NCI-H2107 treated with DMSO at 0.1 percent for 48 hours (cell line): Measurements from ENCODE around the gene SCUBE2.
"Not testable (repeated sequence)": the region's sequence is repeated elsewhere in the genome, so short reads cannot be mapped to it uniquely, and the experiment has no call there.

ENCODE experiments used
- DNase-seq: peaks from one replicate; lab custom pipeline; 2025; ENCODE audit not compliant: unreplicated experiment; lab: John Stamatoyannopoulos, UW

The SCUBE2 gene

DNA sequence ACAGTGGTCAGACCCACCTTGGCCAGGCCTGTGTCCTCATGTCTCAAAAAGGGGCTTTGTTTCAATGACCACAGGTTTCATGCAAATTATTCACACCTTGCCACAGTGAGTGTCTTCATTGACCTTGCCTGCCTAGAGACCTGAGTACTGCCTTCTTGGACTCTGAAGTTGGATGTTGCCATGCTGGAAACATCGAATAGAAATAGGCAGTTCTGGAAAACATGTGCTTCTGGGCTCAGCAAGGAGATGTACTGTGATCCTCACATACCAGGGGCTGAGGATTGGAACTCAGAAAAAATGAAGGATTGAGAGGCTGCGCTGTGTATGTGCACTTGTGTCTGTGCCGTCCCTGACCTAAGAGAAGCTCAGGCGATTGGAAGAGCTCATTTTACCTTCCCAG is 78.0 kb downstream of the SCUBE2 start:
- no peak for DNase-seq

DNA sequence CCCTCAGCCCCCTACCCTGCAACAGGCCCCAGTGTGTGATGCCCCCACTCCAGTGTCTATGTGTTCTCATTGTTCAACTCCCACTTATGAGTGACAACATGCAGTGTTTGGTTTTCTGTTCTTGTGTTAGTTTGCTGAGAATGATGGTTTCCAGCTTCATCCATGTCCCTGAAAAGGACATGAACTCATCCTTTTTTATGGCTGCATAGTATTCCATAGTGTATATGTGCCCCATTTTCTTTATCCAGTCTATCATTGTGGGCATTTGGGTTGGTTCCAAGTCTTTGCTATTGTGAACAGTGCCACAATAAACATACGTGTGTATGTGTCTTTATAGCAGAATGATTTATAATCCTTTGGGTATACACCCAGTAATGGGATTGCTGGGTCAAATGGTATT is 81.9 kb downstream of the SCUBE2 start:
- DNase-seq: not testable (repeated sequence)

DNA sequence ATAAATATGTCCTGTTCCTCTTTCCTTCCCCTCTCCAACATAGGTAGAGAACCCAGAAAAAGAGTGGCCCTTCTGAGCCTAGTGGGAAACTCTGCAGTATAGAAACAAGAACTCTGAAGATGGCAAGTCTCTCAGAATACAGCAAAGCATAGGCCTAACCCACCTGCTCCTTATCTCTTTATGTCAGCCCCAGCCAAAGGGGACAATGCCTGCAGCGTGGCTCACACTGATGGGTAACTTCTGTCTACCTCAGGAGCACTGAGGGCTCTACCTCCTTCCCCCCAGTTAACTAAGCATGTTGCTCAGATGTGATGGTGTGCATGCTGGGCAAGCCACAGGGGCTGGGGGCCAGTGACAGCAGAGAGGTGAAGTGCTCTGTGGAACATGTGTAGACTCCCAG is 82.7 kb downstream of the SCUBE2 start:
- no peak for DNase-seq

DNA sequence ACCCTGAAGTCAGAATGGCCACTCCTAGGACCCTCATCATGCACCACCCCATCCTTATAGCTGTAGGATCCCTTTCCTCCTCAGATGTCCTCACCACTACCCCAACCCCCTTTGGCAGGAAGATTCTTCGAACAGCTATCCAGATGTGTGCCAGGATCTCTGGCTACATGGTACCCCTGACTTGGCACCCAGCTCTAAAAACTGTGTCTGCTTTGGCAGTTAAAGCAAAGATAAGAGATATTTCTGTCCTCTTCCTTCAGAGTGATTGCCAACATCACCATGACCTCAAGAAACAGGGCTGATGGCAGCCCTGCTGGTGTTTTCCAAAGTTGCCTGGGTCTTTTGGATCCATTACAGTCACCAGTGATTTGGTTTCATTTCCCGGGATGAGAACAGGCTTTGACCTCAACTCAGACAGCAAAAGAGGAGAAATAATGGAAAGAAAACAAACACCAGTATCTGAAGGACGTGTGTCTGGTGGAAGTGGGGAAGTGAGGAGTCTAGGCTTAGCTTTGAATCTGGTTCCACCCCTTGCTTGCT is 83.3 kb downstream of the SCUBE2 start:
- DNase-seq: no peak

DNA sequence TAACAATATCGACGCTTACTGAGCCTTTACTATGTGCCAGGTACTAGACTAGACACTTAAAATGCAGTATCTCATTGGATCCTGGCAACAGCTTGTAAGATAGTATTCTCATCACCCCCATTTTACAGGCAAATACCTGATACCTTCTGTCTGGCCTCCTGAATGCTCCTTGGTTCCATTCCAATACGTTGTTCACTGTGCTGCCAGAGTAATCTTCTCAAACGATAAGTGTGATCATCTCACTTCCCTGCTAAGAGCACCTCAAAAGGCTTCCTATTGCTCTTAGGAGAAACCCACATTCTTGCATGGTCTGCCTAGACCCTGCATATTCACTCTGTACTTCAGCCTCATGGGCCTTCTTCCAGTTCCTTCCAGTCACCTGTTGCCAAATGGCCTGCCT is 86.3 kb downstream of the SCUBE2 start:
- DNase-seq: no peak

DNA sequence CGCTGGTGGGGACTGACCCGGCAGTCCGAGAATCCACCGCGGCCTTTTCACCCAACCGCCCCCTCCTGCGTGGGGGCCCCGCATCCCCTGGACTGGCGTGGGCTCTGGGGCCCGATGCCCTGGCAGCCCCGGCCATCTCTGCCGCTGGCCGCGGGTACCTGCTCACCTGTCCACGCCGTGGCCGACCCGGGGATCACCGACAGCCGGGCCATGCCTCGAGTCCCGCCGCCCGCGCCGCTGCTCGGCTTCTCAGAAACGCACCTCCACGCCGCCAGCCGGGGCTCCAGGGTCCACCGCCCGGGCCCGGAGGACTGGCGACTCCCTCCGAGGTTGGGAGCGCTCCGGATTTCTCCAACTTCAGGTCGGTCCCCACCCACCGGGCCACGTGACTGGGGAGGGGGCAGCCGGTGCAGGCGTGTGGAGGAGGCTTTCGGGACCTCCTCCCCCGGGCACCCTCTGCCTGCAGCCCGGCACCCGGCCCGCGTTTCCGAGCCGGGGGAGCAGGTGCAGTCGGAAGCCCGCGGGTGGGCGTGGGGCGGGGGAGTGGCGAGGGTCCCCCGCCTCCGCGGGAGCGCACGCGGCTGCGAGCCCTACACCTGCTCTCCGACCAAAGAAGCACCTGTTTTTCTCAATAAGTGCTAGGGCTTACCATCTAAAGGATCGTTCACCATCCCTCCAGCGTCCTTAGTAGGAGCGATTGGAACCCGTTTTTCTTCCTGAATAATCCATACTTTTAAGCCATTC is 87.0 kb downstream of the SCUBE2 start:
- no peak for DNase-seq

DNA sequence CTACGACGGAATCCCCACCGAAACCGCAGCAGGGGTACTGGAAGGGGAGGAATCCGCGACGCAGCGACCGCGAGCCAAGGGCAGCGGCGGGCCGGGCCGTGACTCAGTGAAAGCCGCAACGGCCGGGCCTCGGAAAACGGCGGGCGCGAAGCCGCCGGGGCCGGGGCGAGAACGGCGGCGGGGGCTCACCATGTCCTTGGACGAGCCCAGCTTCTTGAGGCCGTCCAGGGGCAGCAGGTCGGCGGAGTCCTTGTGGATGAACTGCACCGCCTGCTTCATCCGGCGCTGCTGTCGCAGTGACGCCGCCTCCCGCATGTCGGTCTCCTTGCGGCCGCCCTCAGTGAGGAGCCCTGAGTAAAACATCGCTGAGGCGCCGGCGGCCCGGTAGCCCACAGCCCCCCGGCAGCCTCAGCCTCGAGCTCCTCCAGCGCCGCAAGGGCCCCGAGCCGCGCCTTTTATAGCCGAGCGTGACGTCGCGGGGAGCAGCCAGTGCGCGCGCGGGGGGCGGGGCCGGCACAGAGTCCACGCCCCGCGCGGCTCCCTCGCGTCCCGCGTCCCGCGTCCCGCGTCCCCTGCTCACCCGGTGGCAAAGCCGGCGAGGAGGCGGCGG is 87.7 kb downstream of the SCUBE2 start, which contains the start of gene NRIP3:
TSS of gene NRIP3 (minus strand) at position 429 of the 610 bp plus-strand sequence. CDS start at position 363, 66 bp downstream.
- no peak for DNase-seq

DNA sequence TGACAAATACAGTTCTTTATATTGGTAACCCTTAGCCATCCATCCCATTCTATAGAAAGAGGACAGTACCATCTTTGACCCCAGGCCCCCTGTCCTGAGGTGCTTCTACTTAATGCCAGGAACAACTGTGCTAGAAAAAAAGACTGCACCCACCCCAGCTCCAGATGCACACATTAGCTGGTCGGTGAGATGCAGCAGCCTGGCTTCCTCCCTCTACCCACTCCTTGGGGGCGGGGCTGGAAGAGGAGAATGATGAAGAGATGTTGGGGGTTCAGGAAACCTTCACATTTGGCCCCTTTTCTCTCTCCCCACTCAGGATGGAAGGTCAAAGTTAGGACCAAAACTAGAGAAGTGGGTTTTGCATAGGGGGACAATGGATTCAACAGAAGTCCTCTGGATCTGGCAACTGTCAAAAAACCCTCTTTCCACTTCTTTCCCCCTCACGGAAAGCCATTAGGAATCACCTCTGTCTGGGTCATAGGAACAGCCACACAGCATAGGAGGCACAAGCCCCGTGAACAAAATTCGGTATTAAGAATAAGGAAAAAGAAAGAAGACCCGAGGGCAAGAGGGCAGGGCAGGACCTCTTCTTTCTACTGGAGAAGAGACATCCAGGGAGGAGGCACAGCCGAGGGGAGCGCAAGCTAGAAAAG is 88.4 kb downstream of the SCUBE2 start:
- DNase-seq: no peak

DNA sequence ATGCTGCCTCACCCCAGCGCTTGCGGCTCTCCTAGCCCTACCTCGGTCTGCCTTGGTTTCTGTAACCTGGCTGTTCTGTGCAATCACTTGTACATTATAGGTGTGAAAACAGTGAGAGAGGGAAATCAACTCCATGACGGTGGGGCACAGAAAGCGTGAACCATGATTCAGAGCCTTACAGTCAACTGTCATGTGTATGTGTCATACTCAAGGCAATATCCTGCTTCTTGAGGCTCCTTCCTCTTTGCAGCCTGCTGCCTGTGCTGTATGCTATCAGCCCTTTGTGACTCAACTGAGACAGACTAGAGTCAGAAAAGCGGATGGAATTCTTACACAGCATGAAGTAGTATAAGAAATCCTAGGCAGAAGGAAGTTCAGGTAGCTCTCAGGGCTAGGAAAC is 89.7 kb downstream of the SCUBE2 start:
- no peak for DNase-seq

DNA sequence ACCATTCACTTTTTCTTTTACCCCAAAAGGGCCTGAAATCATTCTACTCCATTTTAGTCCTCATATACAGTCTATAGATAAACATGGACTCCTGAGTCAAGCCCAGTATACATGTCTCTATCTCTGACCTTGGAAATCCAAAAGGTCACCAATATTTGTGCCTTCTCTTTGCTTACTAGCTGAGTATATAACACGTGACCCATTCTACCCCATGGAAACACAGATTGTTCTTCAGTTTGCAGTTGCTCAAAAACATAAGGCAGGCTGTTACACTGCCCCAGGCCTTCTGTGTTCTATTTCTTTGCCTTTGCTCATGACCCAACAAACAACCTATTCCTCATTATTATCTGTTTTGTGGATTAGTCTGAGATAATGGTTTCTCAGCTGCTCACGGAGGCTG is 93.4 kb downstream of the SCUBE2 start:
- no peak for DNase-seq

DNA sequence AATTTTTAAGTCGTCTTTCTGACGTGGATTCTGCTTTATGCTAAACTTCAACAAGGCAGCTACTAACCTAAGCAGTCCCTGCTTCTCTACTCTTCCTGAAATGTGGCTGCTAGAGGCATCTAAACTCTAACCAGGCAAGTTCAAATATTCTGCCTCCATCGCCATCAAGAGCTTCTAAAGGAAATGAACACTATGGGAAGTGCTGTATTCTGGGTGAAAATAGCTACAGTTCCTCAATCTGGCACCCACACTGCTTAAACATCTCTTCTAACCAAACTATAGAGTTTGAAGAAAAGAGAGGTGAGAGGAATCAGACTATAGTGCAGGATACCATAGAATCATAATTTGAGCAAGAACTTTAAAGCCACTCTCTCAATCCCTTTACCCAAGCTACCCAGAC is 93.9 kb downstream of the SCUBE2 start:
- no peak for DNase-seq

DNA sequence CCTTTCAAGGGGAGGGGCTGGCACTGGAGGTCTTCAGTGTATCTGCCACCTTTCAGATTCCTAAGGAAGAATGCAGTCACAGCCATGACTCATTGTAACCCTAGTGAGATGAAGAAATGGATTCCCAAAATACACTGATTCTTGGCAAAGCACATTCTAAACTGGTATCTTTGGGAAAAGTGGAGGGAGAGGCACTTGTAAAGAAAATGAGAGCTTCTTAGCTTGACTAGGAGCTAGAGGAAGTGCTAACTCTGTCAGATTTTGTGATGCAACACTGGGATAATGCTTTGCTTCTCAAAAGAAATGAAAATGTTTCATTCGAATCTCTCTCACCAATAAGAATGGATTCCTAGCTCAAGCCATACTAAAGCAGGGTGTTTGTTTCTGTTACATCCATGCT is 101.9 kb downstream of the SCUBE2 start:
- no peak for DNase-seq

DNA sequence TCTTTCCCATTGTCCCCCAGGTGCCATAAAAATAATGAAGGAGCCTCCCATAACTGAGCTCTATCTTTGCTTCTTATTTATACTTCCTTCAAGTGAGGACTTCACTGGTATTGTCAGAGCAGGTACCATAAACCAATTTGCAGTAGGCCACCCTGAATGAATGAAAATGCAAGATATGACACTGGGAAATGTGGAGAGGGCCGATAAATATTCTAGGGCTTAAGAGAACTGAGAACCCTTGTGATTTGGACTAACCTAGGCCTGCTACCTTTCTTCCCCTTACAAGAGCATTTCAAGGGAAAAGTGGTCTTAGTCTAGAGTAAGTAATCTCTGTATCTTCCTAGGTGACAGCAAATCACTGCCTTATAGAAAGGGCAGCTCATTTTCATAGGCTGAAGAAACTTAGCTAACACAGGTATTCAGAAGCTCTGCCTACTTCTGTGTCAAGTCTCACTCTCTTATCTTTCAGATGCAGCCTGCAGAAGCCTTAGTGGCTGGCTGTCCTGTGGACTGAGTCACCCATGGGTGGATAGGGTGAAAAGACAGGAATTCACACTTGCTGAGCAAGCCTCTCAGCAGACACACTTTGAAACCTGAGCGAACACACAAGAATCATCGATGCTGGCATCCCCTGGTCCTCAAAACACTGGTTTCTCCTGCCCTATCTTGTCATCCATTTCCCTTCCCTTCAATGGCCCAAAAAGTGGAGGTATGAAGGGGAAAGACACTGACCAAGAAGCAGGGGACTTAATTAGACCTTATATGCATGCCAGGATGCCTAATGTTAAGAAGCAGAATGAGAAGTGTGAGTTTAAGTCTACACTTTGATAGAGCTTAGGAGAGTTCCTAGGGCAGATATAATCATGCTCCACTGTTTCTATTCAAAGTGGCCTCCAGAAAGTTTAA is 102.8 kb downstream of the SCUBE2 start:
- DNase-seq: no peak

DNA sequence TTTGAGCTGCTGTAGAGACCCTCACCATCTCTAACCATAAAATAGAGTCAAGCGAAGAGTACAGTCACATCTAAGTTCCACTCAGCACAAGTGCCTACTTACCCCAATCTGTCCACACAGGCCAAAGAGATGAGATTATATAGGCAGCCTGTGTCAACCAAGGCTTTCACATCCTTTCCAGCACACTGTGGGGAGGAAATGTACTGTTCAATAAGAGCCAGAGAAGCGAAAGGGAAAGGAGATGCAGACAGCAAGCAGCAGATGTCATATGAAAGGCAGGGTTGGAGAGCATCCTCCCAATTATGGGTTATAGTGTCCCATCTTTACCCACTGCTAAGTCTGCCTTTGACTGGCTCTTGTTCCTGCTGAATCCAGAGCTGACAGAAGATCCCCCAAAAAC is 104.0 kb downstream of the SCUBE2 start:
- DNase-seq: no peak

DNA sequence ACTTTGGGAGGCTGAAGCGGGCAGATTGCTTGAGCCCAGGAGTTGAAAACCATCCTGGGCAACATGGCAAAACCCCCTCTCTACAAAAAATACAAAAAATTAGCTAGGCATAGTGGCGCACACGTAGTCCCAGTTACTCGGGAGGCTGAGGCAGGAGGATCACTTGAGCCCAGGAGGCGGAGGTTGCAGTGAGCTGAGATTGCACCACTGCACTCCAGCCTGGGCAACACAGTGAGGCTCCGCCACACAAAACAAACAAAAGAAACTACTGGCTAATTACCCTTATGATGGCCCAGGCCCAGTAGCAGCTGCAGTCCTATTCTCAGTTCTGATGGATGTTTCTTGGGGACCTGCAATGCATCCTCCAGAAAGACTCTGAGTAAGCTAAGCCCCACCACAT is 104.6 kb downstream of the SCUBE2 start:
- not testable (repeated sequence) for DNase-seq

DNA sequence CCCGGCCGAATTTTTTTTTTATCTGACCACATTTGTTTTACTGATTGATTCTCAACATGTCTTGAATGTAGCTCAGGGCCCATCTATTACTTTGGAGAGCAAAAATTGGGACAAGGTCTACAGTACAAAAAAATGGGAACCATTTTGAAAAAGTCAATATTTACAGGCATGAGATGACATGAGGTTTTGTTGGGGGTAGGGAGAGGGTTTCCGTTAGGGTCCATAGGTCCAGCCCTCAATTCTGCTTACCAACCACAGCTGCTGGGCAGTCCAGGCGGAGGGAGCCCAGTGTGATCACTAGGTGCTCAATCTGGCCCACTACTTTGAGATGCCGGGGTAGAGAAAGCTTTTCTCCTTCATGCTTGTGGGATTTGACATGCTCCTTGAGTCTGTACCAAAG is 105.9 kb downstream of the SCUBE2 start:
- no peak for DNase-seq

DNA sequence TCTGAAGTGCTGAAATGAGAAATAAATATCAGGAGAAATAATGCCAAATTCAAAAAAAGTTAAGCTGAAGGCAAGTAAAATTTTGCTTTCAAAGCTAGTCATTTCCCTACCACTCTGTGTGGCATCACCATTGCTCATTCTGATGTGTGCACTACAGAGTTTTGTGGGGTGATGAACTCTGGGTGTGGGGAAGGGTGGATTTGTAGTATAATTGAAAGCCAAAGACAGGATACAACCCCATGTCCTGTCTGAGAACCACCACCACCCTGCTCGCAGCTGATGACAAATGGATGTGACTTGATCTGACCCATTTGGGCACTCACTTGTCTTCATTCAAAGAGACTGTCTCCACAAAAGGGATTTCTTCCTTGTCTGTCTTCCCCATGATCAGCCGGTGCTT is 107.8 kb downstream of the SCUBE2 start:
- DNase-seq: no peak

DNA sequence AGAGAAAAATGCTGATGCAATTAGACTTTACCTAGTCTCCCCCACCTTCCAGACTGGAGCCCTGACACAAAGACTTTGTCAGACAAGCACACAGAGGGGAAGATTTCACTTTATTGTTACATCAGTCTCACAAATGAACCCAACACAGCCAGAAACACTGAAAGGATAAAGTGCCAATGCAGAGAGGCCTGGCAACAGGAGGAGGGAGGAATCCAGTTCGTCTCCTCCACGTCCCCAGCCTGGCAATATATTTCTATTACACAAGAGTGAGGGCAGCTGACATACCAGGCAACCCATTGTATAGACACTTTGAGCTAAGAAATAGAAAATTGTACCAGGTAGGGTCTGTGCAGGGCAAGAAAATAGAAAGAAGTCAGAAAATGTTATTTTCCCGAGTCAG is 110.9 kb downstream of the SCUBE2 start:
- DNase-seq: no peak

DNA sequence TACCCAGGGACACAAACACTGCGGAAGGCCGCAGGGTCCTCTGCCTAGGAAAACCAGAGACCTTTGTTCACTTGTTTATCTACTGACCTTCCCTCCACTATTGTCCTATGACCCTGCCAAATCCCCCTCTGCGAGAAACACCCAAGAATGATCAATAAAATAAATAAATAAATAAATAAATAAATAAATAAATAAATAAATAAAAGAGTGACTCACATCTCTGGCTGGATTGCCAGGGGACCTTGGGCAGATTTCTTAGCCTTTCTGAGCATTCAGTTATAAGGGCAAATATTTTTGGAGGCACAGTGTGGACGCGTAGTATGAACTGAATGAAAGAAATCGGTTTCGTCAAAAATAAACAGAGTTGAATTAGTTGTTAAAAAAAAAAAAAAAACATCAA is 112.0 kb downstream of the SCUBE2 start:
- DNase-seq: not testable (repeated sequence)

DNA sequence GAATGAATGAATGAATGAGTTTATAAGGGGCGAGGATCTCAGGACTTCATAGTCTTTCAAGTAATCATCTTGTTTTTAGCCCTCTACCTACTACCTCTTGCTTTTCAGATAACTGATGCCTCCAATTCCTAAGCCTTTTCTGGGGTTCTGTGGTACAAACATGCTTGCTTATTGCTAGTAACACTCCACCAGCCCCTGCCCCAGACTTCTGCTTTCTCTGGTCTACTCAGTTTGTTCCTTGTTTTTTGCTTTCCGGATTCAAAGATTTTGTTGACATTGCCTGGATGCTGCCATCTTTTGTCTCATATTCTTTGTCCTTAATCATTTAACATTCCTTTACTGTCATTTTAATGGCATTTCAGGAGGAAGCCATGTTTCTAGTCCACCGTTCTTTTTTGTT is 118.3 kb downstream of the SCUBE2 start:
- DNase-seq: no peak

DNA sequence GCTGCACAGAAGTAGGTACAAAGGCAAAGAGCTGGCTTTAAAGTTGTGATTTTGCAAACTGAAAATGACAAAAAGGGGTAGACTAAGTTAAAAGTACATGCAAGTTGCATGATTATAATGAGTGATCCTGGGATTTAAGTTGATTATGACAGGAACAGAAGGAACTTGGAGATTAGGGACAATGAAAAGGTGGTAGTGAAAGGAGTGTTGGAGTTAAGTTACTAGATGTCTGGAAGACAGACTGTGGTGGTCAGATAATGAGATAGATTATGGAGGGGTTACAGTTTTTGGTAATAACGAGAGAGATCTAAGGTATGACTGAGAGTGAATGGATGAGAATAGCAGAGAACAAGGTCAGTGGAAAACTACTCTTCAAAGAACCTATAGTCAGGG is 119.5 kb downstream of the SCUBE2 start:
- no peak for DNase-seq
